SU-DHL-6 (cell line): Measurements from ENCODE around the gene CNOT8.

Experiments
- H2AFZ ChIP-seq: fragments of 200-600 bp; sonication (generic); 2 replicates; pipeline ENCODE4 v1.6.1; 2014; ENCODE audit warnings: low read depth, mild to moderate bottlenecking, moderate library complexity, mixed read lengths, antibody characterized with exemption, low read length; ENCODE audit not compliant: severe bottlenecking
- H3F3A ChIP-seq: fragments of 200-600 bp; shearing (Covaris generic); 2 replicates; pipeline ENCODE4 v1.6.0; 2016; ENCODE audit warnings: antibody characterized with exemption, mild to moderate bottlenecking; ENCODE audit not compliant: insufficient read depth
- H3K27ac ChIP-seq: fragments of 200-600 bp; sonication (generic); 2 replicates; pipeline ENCODE4 v1.5.1; 2016; ENCODE audit warnings: low read depth, mild to moderate bottlenecking, low read length, moderate library complexity, mixed read lengths
- H3K27me3 ChIP-seq: fragments of 200-600 bp; sonication (generic), shearing (Covaris generic); 2 replicates; pipeline ENCODE4 v1.6.0; 2014; ENCODE audit warnings: mild to moderate bottlenecking, low read length
- H3K36me3 ChIP-seq: fragments of 200-600 bp; sonication (generic); 2 replicates; pipeline ENCODE4 v1.6.1; 2014; ENCODE audit warnings: mild to moderate bottlenecking, low read length, mixed read lengths
- H3K4me2 ChIP-seq: fragments of 300-600, 200-600 bp; shearing (Covaris generic), sonication (generic); 2 replicates; pipeline ENCODE4 v1.6.0; 2014; ENCODE audit warnings: low read length, low read depth, mild to moderate bottlenecking; ENCODE audit not compliant: poor library complexity, severe bottlenecking
- H3K4me3 ChIP-seq: fragments of 200-600 bp; sonication (generic); 2 replicates; pipeline ENCODE4 v1.5.1; 2014; ENCODE audit warnings: antibody characterized with exemption, low read length, mild to moderate bottlenecking, mixed read lengths; ENCODE audit not compliant: insufficient read depth, poor library complexity, severe bottlenecking
- H3K79me2 ChIP-seq: fragments of 200-600 bp; sonication (generic); 2 replicates; pipeline ENCODE4 v1.6.1; 2014; ENCODE audit warnings: mild to moderate bottlenecking, low read length, moderate library complexity; ENCODE audit not compliant: insufficient read depth
- H3K9ac ChIP-seq: fragments of 200-600 bp; sonication (generic); 2 replicates; pipeline ENCODE4 v1.7.0; 2014; ENCODE audit warnings: mild to moderate bottlenecking, low read length
- H3K9me2 ChIP-seq: fragments of 200-600 bp; sonication (generic); replicated peaks from 2 replicates; pipeline ENCODE4 v1.6.1; 2014; ENCODE audit warnings: low read length; ENCODE audit not compliant: insufficient read depth
- H3K9me3 ChIP-seq: fragments of 200-600 bp; sonication (generic); 2 replicates; pipeline ENCODE4 v1.6.1; 2014; ENCODE audit warnings: low read length, mixed read lengths; ENCODE audit not compliant: insufficient read depth
- H4K20me1 ChIP-seq: fragments of 200-600 bp; sonication (generic); 2 replicates; pipeline ENCODE4 v1.6.1; 2014; ENCODE audit warnings: low read depth, mild to moderate bottlenecking, antibody characterized with exemption, low read length, moderate library complexity, mixed read lengths
- CTCF ChIP-seq: fragments of 200-600 bp; sonication (generic); IDR thresholded peaks from one replicate; pipeline ENCODE4 v1.5.1; 2017; ENCODE audit warnings: antibody characterized with exemption, mild to moderate bottlenecking, low read length, moderate library complexity; ENCODE audit not compliant: insufficient read depth, poor library complexity, severe bottlenecking
- EZH2phosphoT487 ChIP-seq: fragments of 200-600 bp; sonication (generic), shearing (Covaris generic); conservative IDR thresholded peaks from 2 replicates; pipeline ENCODE4 v1.6.1; 2018; ENCODE audit warnings: mild to moderate bottlenecking, antibody characterized with exemption, low read length, moderate library complexity, mixed read lengths

CNOT8 gene

DNA sequence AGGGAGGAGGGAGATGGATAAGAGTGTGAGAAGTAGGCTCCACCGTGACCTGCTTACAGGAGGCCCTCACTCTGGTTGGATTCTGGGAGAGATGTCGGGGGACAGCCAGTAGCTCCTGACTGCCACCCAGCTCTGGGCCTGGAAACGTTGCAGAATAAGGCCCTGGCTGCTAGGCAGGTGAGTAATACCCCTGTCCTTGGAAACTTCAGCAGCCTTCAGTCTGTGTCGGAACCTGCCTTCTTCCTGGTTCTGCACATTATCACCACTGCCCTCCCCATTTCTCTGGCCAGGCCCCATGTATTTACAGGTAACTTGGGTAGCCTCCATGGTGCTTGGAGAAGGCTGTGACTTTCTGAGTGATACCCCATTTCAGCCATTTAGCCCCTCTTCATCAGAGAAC is 34.8 kb upstream of the CNOT8 start:
- Histone ChIP-seq H3K4me2 (no peak overlapping the region), H3K36me3 (no peaks in the 10 kb centered on the region), H2AFZ (no peak overlapping the region), H3K9me3 (no peaks in the 10 kb centered on the region), H3K27ac (no peak overlapping the region), H3K79me2 (no peaks in the 10 kb centered on the region), H3K9ac (no peak overlapping the region), H3K27me3 (no peaks in the 10 kb centered on the region), H3K4me3 (no peak overlapping the region), H3F3A (no peaks in the 10 kb centered on the region), H4K20me1 (no peaks in the 10 kb centered on the region), H3K9me2 (no peaks in the 10 kb centered on the region)
- TF ChIP-seq CTCF (no peak), EZH2phosphoT487 (no peak)

DNA sequence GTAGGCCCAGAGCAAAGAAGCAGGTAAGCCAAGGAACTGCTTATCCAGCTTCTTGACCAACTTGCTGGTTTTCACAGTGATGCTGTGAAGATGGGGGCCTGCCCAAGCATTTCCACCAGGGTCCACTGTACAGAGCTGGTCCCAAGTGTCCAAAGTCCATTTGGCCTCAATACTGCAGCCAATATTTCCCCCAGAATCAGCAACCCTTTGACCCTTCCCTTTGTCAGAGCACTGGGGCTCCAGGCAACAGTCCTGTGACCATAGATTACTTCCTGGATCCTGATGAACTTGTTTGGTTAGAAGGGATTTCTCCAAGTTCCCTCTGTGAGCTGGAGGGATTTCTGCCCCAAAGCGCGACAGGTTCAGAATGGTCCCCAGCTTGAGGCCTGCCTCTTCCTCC is 34.4 kb upstream of the CNOT8 start:
- Histone ChIP-seq H3K27me3 (no peaks in the 10 kb centered on the region), H3K9me3 (no peaks in the 10 kb centered on the region), H3K4me3 (no peak overlapping the region), H3K27ac (no peak overlapping the region), H3K36me3 (no peaks in the 10 kb centered on the region), H3F3A (no peaks in the 10 kb centered on the region), H3K79me2 (no peaks in the 10 kb centered on the region), H4K20me1 (no peaks in the 10 kb centered on the region), H3K4me2 (no peak overlapping the region), H2AFZ (no peak overlapping the region), H3K9ac (no peak overlapping the region), H3K9me2 (no peaks in the 10 kb centered on the region)
- TF ChIP-seq CTCF (no peak), EZH2phosphoT487 (no peak)

GRCh38 chr5:154829181-154829588 is 29.2 kb upstream of the CNOT8 start:
- H3K27me3 ChIP-seq = no peaks in the 10 kb centered on the region
- TF ChIP-seq CTCF = no peak
- no peaks in the 10 kb centered on the region for H3K9me3 ChIP-seq
- H3K27ac ChIP-seq = no peak overlapping the region
- H2AFZ ChIP-seq = no peak overlapping the region
- H3K4me3 ChIP-seq = no peak overlapping the region
- H4K20me1 ChIP-seq = no peaks in the 10 kb centered on the region
- H3K9ac ChIP-seq = no peak overlapping the region
- H3K36me3 ChIP-seq = peaks cover 5% of the 10 kb centered on the region; the same call in 1 of the 2 replicates
- no peak overlapping the region for H3K4me2 ChIP-seq
- H3K79me2 ChIP-seq = no peaks in the 10 kb centered on the region
- H3F3A ChIP-seq = 0 out of 2 replicates have a peak, but pooled peaks cover 2% of the 10 kb centered on the region
- H3K9me2 ChIP-seq = no peaks in the 10 kb centered on the region

DNA sequence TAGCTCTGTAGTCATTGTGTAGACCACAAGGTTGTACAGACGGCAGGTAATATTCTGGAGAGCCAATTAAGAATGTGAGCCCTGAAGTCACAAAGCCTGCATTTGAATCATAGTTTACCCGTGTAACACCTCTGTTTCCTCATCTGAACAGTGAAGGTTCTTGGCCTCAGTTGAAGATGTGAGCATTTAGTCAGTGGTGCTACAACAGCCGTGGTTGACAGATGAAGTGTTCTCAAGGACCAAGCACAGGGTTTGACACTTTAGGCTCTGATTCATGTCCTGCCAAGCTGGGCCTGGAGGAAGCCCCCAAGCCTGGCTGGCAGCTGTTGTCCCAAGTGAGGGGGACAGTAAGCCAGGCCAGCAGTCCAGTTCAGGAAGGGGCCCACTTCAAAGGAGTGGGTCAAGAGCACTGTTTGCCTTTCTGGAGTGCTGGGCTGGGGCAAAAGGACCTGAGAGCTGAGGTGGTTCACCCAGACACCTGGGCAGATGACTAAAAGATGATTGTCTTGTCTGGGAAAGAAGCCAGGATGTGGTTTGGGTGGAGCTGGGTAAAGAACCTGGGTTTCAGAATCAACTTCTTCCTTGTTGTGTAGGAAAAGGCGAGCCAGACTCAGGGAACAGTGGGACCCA is 28.7 kb upstream of the CNOT8 start:
- TF ChIP-seq EZH2phosphoT487 (no peak), CTCF (no peak)
- H3K27me3 ChIP-seq = no peaks in the 10 kb centered on the region
- no peak overlapping the region for H2AFZ ChIP-seq
- no peaks in the 10 kb centered on the region for H3K9me3 ChIP-seq
- H4K20me1 ChIP-seq = no peaks in the 10 kb centered on the region
- no peaks in the 10 kb centered on the region for H3K79me2 ChIP-seq
- no peak overlapping the region for H3K4me2 ChIP-seq
- no peak overlapping the region for H3K4me3 ChIP-seq
- no peak overlapping the region for H3K9ac ChIP-seq
- 0 out of 2 replicates have a peak, but pooled peaks cover 2% of the 10 kb centered on the region for H3F3A ChIP-seq
- H3K27ac ChIP-seq = no peak overlapping the region
- peaks cover 5% of the 10 kb centered on the region; the same call in 1 of the 2 replicates for H3K36me3 ChIP-seq
- no peaks in the 10 kb centered on the region for H3K9me2 ChIP-seq
